GM12872 (cell line): Measurements from ENCODE around the gene SEC16B.

ENCODE experiments used
- TF ChIP-seq, protein P1 (sequence below): IDR thresholded peaks from 3 replicates; pipeline ENCODE4 v1.5.1; 2011; ENCODE audit warnings: low read depth, mild to moderate bottlenecking, low read length, moderate library complexity; ENCODE audit not compliant: insufficient read depth

SEC16B gene

DNA sequence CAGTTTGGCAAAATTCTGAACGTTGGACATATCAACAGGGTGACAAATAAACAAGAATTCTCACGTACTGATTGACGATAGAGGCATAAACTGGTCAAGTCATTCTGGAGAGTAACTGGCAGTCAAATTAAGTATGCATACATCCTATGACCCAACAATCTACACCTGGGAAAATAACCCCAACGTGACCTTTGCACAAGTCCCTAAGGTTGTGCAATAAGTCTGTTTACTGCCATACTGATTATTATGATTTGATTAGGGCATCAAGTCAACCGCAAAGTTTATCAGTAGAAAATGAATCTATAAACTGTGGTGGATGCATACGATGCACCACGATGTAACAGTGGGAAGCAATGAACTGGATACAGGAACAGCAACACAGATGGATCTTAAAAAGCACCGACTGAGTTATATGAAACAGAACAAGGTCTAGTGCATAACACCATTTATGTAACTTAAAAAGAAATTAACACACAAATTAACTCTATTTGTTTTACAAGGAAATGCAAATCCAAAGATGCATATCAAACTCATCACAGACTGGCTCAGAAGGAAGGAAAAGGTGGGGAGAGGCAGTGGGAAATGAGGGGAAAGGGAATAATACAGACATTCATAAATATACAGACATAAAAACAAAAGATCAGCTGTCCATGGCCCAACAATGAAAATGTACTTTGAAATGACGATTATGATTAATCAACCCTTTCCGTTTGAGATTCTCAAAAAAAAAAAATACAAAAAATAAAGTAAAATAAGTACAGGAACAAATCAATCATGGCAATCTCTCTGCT is 41.0 kb upstream of the SEC16B start:
- TF ChIP-seq, protein P1, sequence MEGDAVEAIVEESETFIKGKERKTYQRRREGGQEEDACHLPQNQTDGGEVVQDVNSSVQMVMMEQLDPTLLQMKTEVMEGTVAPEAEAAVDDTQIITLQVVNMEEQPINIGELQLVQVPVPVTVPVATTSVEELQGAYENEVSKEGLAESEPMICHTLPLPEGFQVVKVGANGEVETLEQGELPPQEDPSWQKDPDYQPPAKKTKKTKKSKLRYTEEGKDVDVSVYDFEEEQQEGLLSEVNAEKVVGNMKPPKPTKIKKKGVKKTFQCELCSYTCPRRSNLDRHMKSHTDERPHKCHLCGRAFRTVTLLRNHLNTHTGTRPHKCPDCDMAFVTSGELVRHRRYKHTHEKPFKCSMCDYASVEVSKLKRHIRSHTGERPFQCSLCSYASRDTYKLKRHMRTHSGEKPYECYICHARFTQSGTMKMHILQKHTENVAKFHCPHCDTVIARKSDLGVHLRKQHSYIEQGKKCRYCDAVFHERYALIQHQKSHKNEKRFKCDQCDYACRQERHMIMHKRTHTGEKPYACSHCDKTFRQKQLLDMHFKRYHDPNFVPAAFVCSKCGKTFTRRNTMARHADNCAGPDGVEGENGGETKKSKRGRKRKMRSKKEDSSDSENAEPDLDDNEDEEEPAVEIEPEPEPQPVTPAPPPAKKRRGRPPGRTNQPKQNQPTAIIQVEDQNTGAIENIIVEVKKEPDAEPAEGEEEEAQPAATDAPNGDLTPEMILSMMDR: no peak

DNA sequence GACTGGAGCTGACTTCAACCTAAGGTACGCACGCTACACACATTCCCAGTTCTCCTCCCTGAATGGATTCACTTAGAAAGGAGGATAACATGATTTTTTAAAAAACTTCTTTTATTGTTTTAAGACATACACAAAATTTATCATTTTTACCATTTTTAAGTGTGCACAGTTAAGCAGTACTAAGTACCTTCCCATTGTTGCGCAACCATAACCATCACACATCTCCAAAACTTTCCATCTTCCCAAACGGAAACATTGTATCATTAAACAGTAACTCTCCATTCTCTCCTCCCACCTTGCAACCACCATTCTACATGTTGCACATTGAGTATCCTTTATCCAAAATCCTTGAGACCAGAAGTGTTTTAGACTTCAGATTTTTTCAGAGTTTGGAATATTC is 36.2 kb upstream of the SEC16B start:
- TF ChIP-seq, protein P1: no peak

DNA sequence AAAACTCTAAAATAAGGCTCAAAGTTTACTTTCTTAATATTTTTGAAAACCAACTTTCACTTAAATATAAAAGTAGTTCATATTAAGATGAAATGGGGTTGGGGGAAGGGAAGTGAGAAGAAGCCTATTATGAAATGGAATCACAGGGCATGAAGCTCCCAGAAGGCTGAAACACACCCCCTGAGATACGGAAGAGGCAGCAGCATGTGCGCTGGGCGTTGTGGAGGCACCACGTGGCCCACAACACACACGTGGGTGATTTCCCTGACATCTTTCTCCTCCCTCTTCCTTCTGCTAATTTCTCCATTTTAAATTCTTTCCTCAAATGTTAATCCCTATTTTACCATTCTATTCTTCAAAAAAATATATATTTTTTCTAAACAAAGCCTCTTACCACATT is 35.6 kb upstream of the SEC16B start:
- TF ChIP-seq, protein P1: no peak

DNA sequence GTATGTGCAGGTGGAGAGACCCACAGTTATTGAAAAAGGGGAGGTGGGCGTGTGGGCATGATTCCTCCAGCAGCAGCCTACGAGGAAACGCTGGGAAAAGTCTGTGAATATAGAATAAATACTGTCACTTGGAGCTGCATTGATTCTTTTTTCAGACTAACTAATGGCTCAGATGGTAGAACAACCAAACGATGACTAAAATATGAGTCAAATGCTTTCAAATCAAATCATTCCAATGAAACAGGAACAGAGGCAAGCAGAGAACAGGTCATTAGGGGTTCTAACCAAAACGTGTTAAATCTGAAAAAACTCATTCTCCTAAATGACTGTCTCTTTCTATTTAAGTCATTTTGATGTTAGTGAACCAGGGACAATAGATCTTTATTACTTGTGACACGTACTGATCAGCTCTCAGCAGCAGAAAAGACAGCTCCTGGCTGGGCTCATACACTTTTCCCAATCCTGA is 35.1 kb upstream of the SEC16B start:
- TF ChIP-seq, protein P1: no peak

DNA sequence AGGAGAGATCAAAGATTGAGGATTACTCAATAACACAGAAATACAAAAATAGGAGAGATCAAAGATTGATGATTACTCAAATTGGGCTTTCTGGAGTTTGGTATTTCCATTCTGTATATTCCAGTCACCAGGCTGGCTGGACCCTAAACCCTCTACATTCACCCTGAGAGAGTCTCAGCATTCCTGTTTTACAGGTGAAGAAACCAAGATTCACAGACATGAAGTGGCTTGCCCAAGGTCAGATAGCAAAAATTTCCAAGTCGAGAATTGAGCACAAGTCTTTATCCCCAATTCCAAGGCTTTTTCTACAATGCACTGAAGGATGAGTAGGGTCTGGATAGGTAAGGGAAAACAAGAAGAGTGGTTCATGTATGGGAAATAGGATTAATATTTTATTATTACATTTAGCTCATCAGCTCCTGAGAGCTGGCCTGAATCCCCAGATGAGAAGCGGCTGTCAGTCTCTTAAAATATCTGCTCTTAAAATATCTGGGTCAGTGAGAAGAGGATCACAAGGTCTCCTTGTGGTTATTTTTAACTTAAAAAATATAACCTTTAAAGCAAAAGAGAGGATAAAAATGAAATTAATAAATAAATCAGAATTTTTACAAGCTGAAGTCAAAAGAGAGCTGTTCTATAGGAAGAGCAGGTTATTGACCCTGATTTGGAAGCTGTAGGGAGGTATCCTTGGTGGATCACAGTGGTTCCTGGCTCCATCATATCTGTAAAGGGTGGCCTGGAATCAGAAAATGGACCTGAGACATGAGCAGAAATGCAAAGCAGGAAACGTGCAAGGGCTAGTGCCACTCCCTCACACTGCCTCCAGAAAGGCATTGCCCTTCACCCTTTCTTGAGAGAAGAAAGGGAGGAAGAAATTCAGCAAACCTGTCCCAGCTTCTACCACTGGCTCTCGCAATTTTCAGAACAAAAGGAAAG is 29.1 kb upstream of the SEC16B start:
- TF ChIP-seq, protein P1: no peak

DNA sequence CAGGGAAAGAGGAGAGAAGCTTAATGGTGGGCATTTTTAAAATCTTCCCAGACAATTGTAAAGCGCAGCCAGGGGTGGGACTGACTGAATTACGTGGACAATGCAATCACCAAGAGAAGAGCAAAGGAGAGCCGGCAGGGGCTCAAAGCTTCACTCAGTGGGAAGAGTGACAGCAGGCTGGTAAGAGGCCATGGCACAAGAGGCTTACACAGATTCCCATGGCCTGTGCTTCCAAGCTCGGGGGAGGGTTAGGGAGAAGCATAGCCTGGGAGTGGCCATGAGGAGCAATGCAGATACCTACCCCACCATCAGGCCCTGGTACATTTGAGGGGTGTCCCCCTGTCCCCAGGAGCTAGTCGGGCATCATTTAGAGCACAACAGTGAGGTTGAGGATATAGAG is 27.1 kb upstream of the SEC16B start:
- TF ChIP-seq, protein P1: no peak

DNA sequence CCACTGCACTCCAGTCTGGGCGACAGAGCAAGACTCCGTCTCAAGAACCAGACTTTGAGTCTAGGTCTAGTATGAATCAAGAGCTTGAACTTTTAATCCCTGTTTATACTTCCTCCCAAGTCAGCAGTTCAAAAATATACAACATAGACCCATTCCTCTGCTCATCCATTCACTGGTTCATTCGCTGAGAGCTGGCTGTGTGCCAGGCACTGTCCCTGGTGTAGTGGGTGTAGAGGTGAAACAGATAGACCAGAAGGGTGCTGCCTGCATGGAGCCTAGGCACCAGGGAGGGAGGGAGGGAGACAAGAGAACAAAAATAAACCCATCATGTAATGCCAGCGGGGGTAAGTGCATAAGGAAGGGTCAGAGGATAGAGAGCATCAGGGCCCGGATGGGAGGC is 25.5 kb upstream of the SEC16B start:
- TF ChIP-seq, protein P1: no peak
